ENCODE results near the gene PTH2R. TPM values are rescaled to one million over a fixed set of nuclear protein-coding genes. Genes with fewer than 3 reads are reported as not detected.
A peak's percentile ranks its signal among the peaks of the same experiment; 100 is the strongest.

Gene PTH2R
- total RNA-seq, 3 donors from 2014 or later = 0.09 TPM; not detected in 2

DNA sequence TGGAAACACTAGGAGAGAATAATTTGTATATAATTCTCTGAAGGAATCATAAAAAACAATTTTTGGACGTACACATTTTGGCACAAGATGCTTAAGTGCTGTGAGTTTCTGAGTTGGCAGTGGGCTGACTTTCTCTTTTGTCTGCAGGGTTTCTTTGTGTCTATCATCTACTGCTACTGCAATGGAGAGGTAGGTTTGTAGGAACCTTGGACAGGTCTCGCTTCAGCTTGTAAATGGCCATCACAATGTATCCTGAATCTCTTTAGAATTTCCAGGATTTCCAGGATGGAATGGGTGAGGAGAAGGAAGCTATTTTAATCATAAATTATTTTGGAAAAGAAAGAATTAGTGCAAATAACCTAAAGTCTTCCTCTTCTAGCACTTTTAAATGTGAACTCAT is 83.9 kb downstream of the PTH2R start:
- no peak for DNase-seq
- H3K4me1 ChIP-seq (ENCODE audit: low read depth) = peaks cover 8% of the 10 kb centered on the region
- H3K9me3 ChIP-seq = no peaks in the 10 kb centered on the region
- no peak overlapping the region for H3K4me3 ChIP-seq
- no peak for ATAC-seq
- H3K36me3 ChIP-seq (ENCODE audit: low read depth) = no peaks in the 10 kb centered on the region
- TF ChIP-seq, protein P1, sequence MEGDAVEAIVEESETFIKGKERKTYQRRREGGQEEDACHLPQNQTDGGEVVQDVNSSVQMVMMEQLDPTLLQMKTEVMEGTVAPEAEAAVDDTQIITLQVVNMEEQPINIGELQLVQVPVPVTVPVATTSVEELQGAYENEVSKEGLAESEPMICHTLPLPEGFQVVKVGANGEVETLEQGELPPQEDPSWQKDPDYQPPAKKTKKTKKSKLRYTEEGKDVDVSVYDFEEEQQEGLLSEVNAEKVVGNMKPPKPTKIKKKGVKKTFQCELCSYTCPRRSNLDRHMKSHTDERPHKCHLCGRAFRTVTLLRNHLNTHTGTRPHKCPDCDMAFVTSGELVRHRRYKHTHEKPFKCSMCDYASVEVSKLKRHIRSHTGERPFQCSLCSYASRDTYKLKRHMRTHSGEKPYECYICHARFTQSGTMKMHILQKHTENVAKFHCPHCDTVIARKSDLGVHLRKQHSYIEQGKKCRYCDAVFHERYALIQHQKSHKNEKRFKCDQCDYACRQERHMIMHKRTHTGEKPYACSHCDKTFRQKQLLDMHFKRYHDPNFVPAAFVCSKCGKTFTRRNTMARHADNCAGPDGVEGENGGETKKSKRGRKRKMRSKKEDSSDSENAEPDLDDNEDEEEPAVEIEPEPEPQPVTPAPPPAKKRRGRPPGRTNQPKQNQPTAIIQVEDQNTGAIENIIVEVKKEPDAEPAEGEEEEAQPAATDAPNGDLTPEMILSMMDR (IDR thresholded peaks at IDR 0.05) = no peak
- intact Hi-C loops (cut with DNase I, micrococcal nuclease) = no loop called here

DNA sequence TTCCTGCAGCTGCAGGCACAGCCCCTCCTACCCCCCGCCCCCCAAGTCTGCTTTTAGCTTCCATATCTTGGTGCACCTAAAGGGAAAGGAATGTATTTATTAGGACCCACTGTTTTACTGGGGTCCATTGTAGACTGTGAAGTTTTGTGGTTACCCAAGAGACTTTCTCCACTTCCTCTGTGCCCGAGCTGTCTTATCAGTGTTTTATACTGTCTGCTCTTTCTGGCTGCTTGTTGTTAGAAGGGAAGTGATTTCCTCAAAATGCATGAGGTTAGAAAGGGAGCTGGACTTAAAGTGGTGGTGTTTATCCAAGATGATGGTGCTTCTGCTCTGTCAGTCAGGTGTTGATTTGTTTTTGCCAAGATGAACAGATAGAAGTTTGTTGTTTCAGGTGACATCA is 85.0 kb downstream of the PTH2R start:
- ATAC-seq = no peak
- intact Hi-C loops (cut with DNase I, micrococcal nuclease) = no loop called here

DNA sequence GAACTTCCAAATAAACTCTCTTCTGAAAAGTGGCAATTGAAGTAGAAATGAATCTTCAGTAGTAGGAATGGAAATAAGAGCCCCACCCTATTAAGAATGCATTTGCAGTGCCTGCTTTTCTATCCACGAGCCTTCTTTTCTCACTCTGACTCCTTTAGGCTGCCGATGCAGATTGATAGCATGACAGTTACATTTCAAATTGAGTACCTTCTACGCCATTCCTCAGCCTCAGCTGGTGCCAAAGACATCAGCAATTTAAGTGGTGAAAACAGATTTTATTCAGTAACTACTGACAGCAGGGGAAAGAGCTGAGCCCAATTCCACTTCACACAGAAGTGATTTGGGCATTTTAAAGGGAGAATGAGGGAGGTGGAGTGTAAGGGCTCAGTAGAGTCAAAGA is 85.5 kb downstream of the PTH2R start:
- H3K4me3 ChIP-seq = no peak overlapping the region
- H3K4me1 ChIP-seq (ENCODE audit: low read depth) = peaks cover 8% of the 10 kb centered on the region
- intact Hi-C loops (cut with DNase I, micrococcal nuclease) = no loop called here
- TF ChIP-seq, protein P1 (IDR thresholded peaks at IDR 0.05) = no peak
- no peaks in the 10 kb centered on the region for H3K36me3 ChIP-seq (ENCODE audit: low read depth)
- no peaks in the 10 kb centered on the region for H3K9me3 ChIP-seq
- ATAC-seq (no peak), DNase-seq (no peak)

More for the DNA sequence above, 85.0 kb downstream of the PTH2R start:
- DNase-seq = no peak
- TF ChIP-seq, protein P1 (IDR thresholded peaks at IDR 0.05) = no peak
- Histone ChIP-seq H3K4me1 (ENCODE audit: low read depth) (peaks cover 8% of the 10 kb centered on the region), H3K4me3 (no peak overlapping the region), H3K9me3 (no peaks in the 10 kb centered on the region), H3K36me3 (ENCODE audit: low read depth) (no peaks in the 10 kb centered on the region)

DNA sequence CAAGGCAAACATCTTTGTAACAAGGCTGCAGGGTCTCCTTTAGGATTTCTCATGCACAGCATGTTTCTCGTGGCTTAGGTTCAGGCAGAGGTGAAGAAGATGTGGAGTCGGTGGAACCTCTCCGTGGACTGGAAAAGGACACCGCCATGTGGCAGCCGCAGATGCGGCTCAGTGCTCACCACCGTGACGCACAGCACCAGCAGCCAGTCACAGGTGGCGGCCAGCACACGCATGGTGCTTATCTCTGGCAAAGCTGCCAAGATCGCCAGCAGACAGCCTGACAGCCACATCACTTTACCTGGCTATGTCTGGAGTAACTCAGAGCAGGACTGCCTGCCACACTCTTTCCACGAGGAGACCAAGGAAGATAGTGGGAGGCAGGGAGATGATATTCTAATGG is 86.6 kb downstream of the PTH2R start:
- Histone ChIP-seq H3K9me3 (no peaks in the 10 kb centered on the region), H3K36me3 (ENCODE audit: low read depth) (no peaks in the 10 kb centered on the region), H3K4me3 (no peak overlapping the region), H3K4me1 (ENCODE audit: low read depth) (peaks cover 8% of the 10 kb centered on the region)
- TF ChIP-seq, protein P1 (IDR thresholded peaks at IDR 0.05) = no peak
- no peak for ATAC-seq
- peak in 1 of 3 donors; percentile 35 for DNase-seq
- intact Hi-C loops (cut with DNase I, micrococcal nuclease) = no loop called here

DNA sequence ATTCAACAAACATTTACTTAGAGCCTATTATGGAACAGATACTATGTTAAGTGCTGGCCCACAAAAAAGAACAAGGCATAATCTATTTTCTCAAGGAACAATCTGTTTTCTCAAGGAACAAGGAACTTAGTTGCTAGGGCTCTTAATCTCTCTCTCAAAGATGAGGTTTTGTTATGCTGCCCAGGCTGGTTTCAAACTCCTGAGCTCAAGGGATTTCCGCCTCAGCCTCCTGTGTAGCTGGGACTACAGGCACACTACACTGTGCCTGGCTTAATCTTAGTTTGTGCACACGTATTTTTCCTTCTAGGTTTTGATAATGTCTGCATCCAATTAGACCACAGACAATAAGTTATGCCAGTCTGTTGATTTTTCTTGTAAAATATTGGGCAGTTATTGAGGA is 89.5 kb downstream of the PTH2R start:
- intact Hi-C loops (cut with DNase I, micrococcal nuclease) = no loop called here
- no peaks in the 10 kb centered on the region for H3K36me3 ChIP-seq (ENCODE audit: low read depth)
- no peaks in the 10 kb centered on the region for H3K9me3 ChIP-seq
- ATAC-seq (no peak), DNase-seq (no peak)
- H3K4me1 ChIP-seq (ENCODE audit: low read depth) = no peaks in the 10 kb centered on the region
- TF ChIP-seq, protein P1 (IDR thresholded peaks at IDR 0.05) = no peak
- H3K4me3 ChIP-seq = no peak overlapping the region

DNA sequence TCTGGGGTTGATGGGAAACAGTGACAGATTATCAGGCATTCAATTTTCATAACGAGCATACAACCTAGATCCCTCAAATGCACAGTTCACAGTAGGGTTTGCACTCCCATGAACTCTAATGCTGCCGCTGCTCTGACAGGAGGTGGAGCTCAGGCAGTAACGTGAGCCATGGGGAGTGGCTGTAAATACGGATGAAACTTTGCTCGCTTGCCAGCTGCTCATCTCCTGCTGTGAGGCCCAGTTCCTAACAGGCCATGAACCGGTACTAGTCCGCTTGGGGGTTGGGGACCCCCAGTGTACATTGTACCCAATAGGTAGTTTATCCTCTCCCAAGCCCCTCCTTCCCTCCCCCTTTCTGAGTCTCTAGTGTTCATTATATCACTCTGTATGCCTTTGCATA is 94.6 kb downstream of the PTH2R start:
- no peak overlapping the region for H3K4me3 ChIP-seq
- peak; percentile 92 for ATAC-seq
- no peaks in the 10 kb centered on the region for H3K4me1 ChIP-seq (ENCODE audit: low read depth)
- H3K36me3 ChIP-seq (ENCODE audit: low read depth) = no peaks in the 10 kb centered on the region
- DNase-seq = peak; percentile 42 to 75 (median 44)
- no peaks in the 10 kb centered on the region for H3K9me3 ChIP-seq
- TF ChIP-seq, protein P1 (IDR thresholded peaks at IDR 0.05) = no peak
- intact Hi-C loops (cut with DNase I, micrococcal nuclease) = no loop called here
